HCT116 (cell line): ENCODE data around the gene CXCL8.

Experiments used
- CTCF ChIP-seq, 3 experiments: fragments of 200-600 bp in 1 of 3; sonication (generic) in 1 of 3; IDR thresholded peaks in 2 of 3; conservative IDR thresholded peaks in 1 of 3; 2 replicates each; pipeline ENCODE4 v1.5.1; 2012 to 2017; ENCODE audit warnings: low read depth in 2 of 3, low read length in 2 of 3, antibody characterized with exemption in 1 of 3, borderline replicate concordance in 1 of 3, control low read depth in 1 of 3, mild to moderate bottlenecking in 1 of 3, mixed read lengths in 1 of 3, mixed run types in 1 of 3, moderate library complexity in 1 of 3; ENCODE audit not compliant: insufficient read depth in 1 of 3
- EZH2 ChIP-seq: fragments of 200-600 bp; sonication (generic); IDR thresholded peaks from 2 replicates; pipeline ENCODE4 v1.6.1; 2017; ENCODE audit warnings: antibody characterized with exemption, mixed run types
- REST ChIP-seq: IDR thresholded peaks from 2 replicates; pipeline ENCODE4 v1.6.1; 2012; ENCODE audit warnings: low read depth
- YY1 ChIP-seq: IDR thresholded peaks from 2 replicates; pipeline ENCODE4 v1.6.1; 2011; ENCODE audit warnings: low read length, low read depth, moderate library complexity, mild to moderate bottlenecking; ENCODE audit not compliant: insufficient replicate concordance; ENCODE audit errors: extremely low read depth

DNA sequence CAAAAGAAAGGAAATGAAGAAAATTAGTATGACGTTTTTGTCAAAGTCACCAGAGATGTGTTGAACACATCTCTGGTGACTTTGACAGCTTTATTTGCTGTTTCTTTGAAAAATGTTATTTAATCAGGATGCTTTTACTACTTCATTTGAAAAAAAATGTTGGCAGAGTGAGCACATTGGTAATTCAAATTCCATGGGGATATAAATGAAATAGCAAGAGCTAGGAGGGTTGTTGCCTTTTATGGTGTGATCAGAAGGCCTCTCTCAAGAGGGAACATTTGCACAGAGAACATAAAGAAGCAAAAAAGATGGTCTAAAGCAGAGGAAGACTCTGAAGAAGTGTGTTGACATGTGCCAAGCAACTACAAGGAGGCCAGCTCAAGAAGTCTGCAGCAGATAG lies 46.6 kb upstream of the CXCL8 start:
- no peak for TF ChIP-seq CTCF (IDR thresholded peaks at IDR 0.05 in 2 of 3, conservative IDR thresholded peaks at IDR 0.05 in 1 of 3; ENCODE audit: borderline replicate concordance in 1 of 3, insufficient read depth in 1 of 3, low read depth in 2 of 3, low read length in 2 of 3)
- no peak for TF ChIP-seq EZH2
- no peak for TF ChIP-seq YY1
- no peak for TF ChIP-seq REST
